Naive B cell (primary cell): ENCODE measurements around the gene RBM20. TPM values are rescaled to one million over a fixed set of nuclear protein-coding genes. Genes with fewer than 3 reads are reported as not detected.

Experiments
- polyA plus RNA-seq, 6 donors: library from polyadenylated mRNA; unstranded; fragments of 300-500 nt; fragmentation: Illumina TruSeq; gene quantifications; one replicate each; pipeline ENCODE4 v1.2.3, GENCODE V29; 2021; ENCODE audit warnings: low read depth in 6 of 6

Gene RBM20
- polyA plus RNA-seq, 6 donors from 2014 or later = 0.05 TPM; not detected in 5

Other genes with a start within 250 kb of the RBM20 start
- gene DUSP5, start 146.4 kb upstream of the RBM20 start, polyA plus RNA-seq = 10 to 100 TPM in 5 of 6 donors, 1 to 10 TPM in 1; 6.0 to 29.7 (median 22.6) TPM
- 100 to 1,000 TPM in 1 of 6 donors, 10 to 100 TPM in 5; 27.4 to 101 (median 85.4) TPM for gene SMC3, start 76.6 kb upstream of the RBM20 start, polyA plus RNA-seq
- gene PDCD4, start 227.6 kb downstream of the RBM20 start, polyA plus RNA-seq = 100 to 1,000 TPM; 197 to 439 (median 323) TPM